ENCODE data around the gene YKT6.
"Not testable (repeated sequence)": the region's sequence is repeated elsewhere in the genome, so short reads cannot be mapped to it uniquely, and the experiment has no call there.

Gene YKT6

GRCh38 chr7:44172803-44173424 is 27.9 kb upstream of the YKT6 start:
- no peak for DNase-seq

- DNase-seq, result no peak
Observed at GRCh38 chr7:44173911-44174693, 26.7 kb upstream of the YKT6 start.

- DNase-seq, result not testable (repeated sequence)
Observed at GRCh38 chr7:44174694-44174948, 26.2 kb upstream of the YKT6 start.

- no peak for DNase-seq
Observed at GRCh38 chr7:44175730-44176129, 25.0 kb upstream of the YKT6 start.

- no peak for DNase-seq
Observed at GRCh38 chr7:44176486-44176885, 24.3 kb upstream of the YKT6 start.

GRCh38 chr7:44177570-44178131 is 23.1 kb upstream of the YKT6 start:
- no peak for DNase-seq

- no peak for DNase-seq
Observed at GRCh38 chr7:44180631-44181030, 20.1 kb upstream of the YKT6 start.

- no peak for DNase-seq
Observed at GRCh38 chr7:44182827-44183226, 18.0 kb upstream of the YKT6 start.

GRCh38 chr7:44183386-44183785 is 17.4 kb upstream of the YKT6 start:
- no peak for DNase-seq

- DNase-seq, result no peak
Observed at GRCh38 chr7:44184206-44184872, 16.4 kb upstream of the YKT6 start.

GRCh38 chr7:44184873-44185446 is 15.8 kb upstream of the YKT6 start:
- DNase-seq, result no peak

- no peak for DNase-seq
Observed at GRCh38 chr7:44185729-44186128, 15.0 kb upstream of the YKT6 start.

GRCh38 chr7:44186736-44187135 is 14.0 kb upstream of the YKT6 start:
- no peak for DNase-seq

- DNase-seq, result no peak
Observed at GRCh38 chr7:44187636-44188416, 13.0 kb upstream of the YKT6 start.

GRCh38 chr7:44188480-44189225 is 12.1 kb upstream of the YKT6 start:
- no peak for DNase-seq

GRCh38 chr7:44189286-44189992 is 11.3 kb upstream of the YKT6 start, which contains the start of gene GCK:
Gene GCK (minus strand): TSS chr7:44189439. CDS start chr7:44188953, 486 bp downstream.
- DNase-seq, result no peak

- DNase-seq, result no peak
Observed at GRCh38 chr7:44189993-44190872, 10.5 kb upstream of the YKT6 start.

- no peak for DNase-seq
Observed at GRCh38 chr7:44191171-44191570, 9.6 kb upstream of the YKT6 start.

GRCh38 chr7:44193011-44193802 is 7.6 kb upstream of the YKT6 start:
- no peak for DNase-seq
